ENCODE results near the gene CLEC4G.
"Not testable (repeated sequence)": the region's sequence is repeated elsewhere in the genome, so short reads cannot be mapped to it uniquely, and the experiment has no call there.

CLEC4G gene

GRCh38 chr19:7746903-7747884, 15.3 kb upstream of the CLEC4G start, which contains the start of gene CD209:
Gene CD209 (minus strand): TSS chr19:7747534. CDS start chr19:7747511, 23 bp downstream.
- in situ Hi-C loops (cut with HindIII; ENCODE audit: low sequenced_read_pairs), result no loop called here

GRCh38 chr19:7746306-7746705, 14.4 kb upstream of the CLEC4G start:
- in situ Hi-C loops (cut with HindIII; ENCODE audit: low sequenced_read_pairs), result not testable (repeated sequence)

- in situ Hi-C loops (cut with HindIII; ENCODE audit: low sequenced_read_pairs), result no loop called here
Observed at GRCh38 chr19:7744871-7745650, 13.2 kb upstream of the CLEC4G start.

DNA sequence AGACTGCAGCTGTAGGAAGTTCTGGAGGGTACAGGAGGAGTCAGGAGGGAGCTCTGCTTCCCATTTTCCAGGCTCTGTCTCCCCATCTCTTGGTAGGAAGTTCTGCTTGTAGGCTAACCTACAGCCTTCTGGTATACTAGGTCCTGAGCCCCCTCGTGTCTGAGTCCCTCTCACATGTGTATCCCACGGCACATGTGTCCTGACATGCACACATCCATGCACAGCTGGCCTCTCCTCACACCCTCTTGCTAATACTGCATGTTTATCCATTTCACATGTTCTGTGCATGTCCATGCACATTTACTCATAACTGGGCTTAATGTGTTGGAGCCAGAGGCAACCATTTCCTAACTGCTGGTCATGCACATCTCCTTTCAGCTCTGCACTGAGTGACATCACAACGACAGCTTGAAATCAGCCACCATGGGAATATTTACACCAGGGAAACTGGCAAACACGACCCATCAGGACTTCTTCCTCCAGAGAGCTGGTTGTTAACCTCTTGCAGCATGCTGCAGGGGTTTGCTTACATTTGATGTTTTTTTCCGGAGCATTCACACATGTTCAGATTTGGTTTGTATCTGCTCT, 12.4 kb upstream of the CLEC4G start:
- in situ Hi-C loops (cut with HindIII; ENCODE audit: low sequenced_read_pairs), result no loop called here

DNA sequence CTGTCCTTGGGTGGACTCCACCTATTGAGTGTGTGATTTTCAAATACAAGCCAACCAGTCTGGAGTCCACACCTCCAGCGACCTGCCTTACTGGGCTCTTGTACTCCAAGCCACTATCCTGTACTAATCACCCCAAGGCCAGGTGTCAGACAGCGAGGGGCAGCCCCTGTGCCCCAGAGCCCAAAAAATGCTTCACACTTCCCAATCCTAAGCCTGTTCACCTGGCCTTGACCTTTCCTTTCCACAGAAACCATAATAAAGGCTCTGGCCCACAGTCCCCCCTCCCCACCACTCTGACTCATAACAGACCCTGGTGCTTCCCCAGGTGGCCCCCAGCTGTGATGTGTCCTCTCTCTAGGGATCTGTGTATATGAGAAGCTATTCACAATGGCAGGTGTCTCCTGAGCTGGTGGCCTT, 11.5 kb upstream of the CLEC4G start:
- in situ Hi-C loops (cut with HindIII; ENCODE audit: low sequenced_read_pairs), result no loop called here

GRCh38 chr19:7742991-7743390, 11.1 kb upstream of the CLEC4G start:
- in situ Hi-C loops (cut with HindIII; ENCODE audit: low sequenced_read_pairs), result no loop called here

DNA sequence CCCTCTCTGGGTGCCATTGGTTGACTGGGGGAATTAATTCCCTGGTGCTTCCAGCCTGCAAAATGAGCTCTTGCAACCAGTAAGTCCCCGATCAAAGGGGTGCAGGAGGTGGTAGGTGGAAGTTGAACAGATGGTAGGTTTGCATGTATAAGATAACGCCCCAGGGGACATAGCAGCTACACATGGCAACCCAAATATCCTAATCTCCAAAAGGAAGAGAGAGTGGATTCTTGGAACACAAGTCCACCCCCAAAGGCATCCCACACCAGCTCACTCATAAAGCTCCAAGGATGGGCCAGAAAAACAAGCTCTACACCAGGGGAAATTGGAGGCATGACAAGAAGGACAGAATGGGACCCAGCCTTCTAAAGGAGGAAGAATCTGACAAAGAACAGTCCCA, 10.7 kb upstream of the CLEC4G start:
- in situ Hi-C loops (cut with HindIII; ENCODE audit: low sequenced_read_pairs), result no loop called here

- in situ Hi-C loops (cut with HindIII; ENCODE audit: low sequenced_read_pairs), result no loop called here
Observed at GRCh38 chr19:7740682-7741054, 8.8 kb upstream of the CLEC4G start.

- in situ Hi-C loops (cut with HindIII; ENCODE audit: low sequenced_read_pairs), result no loop called here
Observed at GRCh38 chr19:7739801-7740681, 8.1 kb upstream of the CLEC4G start.

DNA sequence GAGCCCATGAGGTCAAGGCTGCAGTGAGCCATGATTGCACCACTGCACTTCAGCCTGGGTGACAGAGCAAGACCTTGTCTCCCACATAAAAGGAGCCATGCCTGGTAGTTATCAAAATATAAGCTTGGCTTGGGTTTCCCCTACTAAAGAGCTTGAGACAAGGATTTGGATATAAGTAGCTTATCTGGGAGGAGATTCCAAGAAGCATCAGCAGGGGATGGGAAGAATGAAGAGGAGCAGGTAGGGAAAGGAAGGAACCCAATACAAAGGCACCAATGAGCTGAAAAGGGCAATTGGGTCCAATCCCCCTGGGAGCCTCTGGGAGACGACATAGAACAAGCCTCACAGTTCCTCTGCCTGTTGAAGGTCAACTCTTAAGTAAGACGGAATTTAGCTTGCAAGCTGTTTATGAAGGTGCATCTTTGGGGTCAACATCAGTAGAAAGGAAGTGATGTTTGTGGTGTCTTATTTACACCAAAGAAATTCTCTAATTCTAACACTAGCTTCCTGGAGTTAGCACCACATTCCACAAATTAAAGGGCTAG, 7.4 kb upstream of the CLEC4G start:
- in situ Hi-C loops (cut with HindIII; ENCODE audit: low sequenced_read_pairs), result no loop called here

- in situ Hi-C loops (cut with HindIII; ENCODE audit: low sequenced_read_pairs), result no loop called here
Observed at GRCh38 chr19:7738023-7738422, 6.1 kb upstream of the CLEC4G start.

DNA sequence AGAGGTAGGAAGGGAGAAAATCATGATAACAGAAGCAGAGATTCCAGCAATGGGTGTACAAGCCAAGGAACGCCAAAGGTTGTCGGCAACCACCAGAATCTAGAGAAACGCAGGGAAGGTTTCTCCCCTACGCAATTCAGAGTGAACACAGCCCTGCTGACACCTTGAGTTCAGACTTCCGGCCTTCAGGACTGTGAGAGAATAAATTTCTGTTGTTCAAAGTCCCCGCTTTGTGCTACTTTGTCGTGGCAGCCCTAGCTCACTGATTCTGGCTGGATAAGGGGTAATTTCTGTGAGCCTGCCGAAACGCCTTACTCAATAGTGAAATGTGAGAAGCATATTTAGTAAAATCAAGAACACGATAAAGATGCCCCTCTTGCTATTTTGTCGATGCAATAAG, 5.3 kb upstream of the CLEC4G start:
- in situ Hi-C loops (cut with HindIII; ENCODE audit: low sequenced_read_pairs), result no loop called here

DNA sequence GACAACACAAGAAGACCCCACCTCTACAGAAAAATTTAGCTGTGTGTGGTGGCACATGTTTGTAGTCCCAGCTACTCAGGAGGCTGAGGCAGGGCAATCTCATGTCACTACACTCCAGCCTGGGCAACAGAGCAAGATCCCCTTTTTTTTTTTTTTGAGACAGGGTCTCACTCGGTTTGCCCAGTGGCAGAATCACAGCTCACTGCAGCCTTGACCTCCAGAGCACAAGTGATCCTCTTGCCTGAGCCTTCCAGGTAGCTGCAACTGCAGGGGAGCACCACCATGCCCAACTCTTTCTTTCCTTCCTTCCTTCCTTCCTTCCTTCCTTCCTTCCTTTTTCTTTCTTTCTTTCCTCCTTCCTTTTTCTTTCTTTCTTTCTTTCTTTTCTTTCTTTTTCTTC, 4.2 kb upstream of the CLEC4G start:
- in situ Hi-C loops (cut with HindIII; ENCODE audit: low sequenced_read_pairs), result no loop called here

- in situ Hi-C loops (cut with HindIII; ENCODE audit: low sequenced_read_pairs), result no loop called here
Observed at GRCh38 chr19:7734220-7735203, 2.6 kb upstream of the CLEC4G start.

DNA sequence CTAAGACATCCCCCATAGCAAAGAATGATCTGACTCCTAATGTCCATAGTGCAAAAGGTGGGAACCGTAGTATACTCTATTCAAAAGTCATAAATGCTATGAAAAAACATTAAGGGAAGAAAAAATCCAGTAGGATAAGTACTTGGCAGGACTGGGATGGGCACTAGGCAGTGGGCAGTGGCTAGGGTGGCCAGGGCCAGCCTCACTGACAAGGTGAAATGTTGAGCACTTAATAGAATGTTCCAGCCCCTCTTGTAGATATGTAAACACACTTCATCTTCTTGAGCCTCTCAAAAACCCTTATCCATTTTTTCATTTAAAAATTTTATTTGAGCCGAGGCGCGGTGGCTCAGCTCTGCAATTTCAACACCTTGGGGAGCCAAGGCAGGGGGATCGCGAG, 1.5 kb upstream of the CLEC4G start:
- in situ Hi-C loops (cut with HindIII; ENCODE audit: low sequenced_read_pairs), result no loop called here

GRCh38 chr19:7731615-7732014, 295 bp downstream of the CLEC4G start:
- in situ Hi-C loops (cut with HindIII; ENCODE audit: low sequenced_read_pairs), result no loop called here

GRCh38 chr19:7731218-7731595, 703 bp downstream of the CLEC4G start:
- in situ Hi-C loops (cut with HindIII; ENCODE audit: low sequenced_read_pairs), result no loop called here

- in situ Hi-C loops (cut with HindIII; ENCODE audit: low sequenced_read_pairs), result no loop called here
Observed at GRCh38 chr19:7730286-7731217, 1.4 kb downstream of the CLEC4G start.

Data from DLD1 (cell line).